HG03432 (cell line): ENCODE data around the gene ASIC5.
"Not testable (repeated sequence)": the region's sequence is repeated elsewhere in the genome, so short reads cannot be mapped to it uniquely, and the experiment has no call there.

Experiments used
- ATAC-seq: cut with Tn5 transposase; IDR thresholded peaks from one replicate; pipeline ENCODE4 v1.9.1; 2021; ENCODE audit warnings: mild to moderate bottlenecking, moderate library complexity; ENCODE audit not compliant: unreplicated experiment

Gene ASIC5

GRCh38 chr4:155866177-155866576, at the start of gene ASIC5:
ASIC5 (minus strand) TSS chr4:155866277; CDS start chr4:155866226, 51 bp downstream.
- ATAC-seq: no peak

- no peak for ATAC-seq
Measured at GRCh38 chr4:155914782-155915181, 48.7 kb upstream of the ASIC5 start.

GRCh38 chr4:155911905-155912304, 45.8 kb upstream of the ASIC5 start:
- ATAC-seq: no peak

- ATAC-seq: no peak
Measured at GRCh38 chr4:155909615-155910226, 43.6 kb upstream of the ASIC5 start.

- no peak for ATAC-seq
Measured at GRCh38 chr4:155908187-155909139, 42.4 kb upstream of the ASIC5 start.

- no peak for ATAC-seq
Measured at GRCh38 chr4:155907556-155907955, 41.5 kb upstream of the ASIC5 start.

- ATAC-seq: no peak
Measured at GRCh38 chr4:155906554-155907247, 40.6 kb upstream of the ASIC5 start.

GRCh38 chr4:155904331-155904730, 38.3 kb upstream of the ASIC5 start:
- ATAC-seq: no peak

- ATAC-seq: no peak
Measured at GRCh38 chr4:155903453-155903852, 37.4 kb upstream of the ASIC5 start, which contains the start of gene TDO2. TDO2 (plus strand) TSS chr4:155903696; CDS start chr4:155903759, 63 bp downstream.

GRCh38 chr4:155901013-155901412, 34.9 kb upstream of the ASIC5 start:
- no peak for ATAC-seq

GRCh38 chr4:155900381-155900780, 34.3 kb upstream of the ASIC5 start:
- ATAC-seq: no peak

GRCh38 chr4:155899891-155900290, 33.8 kb upstream of the ASIC5 start:
- no peak for ATAC-seq

- not testable (repeated sequence) for ATAC-seq
Measured at GRCh38 chr4:155898371-155898770, 32.3 kb upstream of the ASIC5 start.

GRCh38 chr4:155891058-155891457, 25.0 kb upstream of the ASIC5 start:
- ATAC-seq: no peak

GRCh38 chr4:155889946-155890345, 23.9 kb upstream of the ASIC5 start:
- ATAC-seq: no peak

GRCh38 chr4:155889031-155889793, 23.1 kb upstream of the ASIC5 start:
- ATAC-seq: peak; percentile 90

- no peak for ATAC-seq
Measured at GRCh38 chr4:155887847-155888570, 21.9 kb upstream of the ASIC5 start.

GRCh38 chr4:155887045-155887444, 21.0 kb upstream of the ASIC5 start:
- no peak for ATAC-seq

GRCh38 chr4:155885666-155886065, 19.6 kb upstream of the ASIC5 start:
- no peak for ATAC-seq

- ATAC-seq: no peak
Measured at GRCh38 chr4:155883895-155884294, 17.8 kb upstream of the ASIC5 start.
